Measurements from ENCODE around the gene KLC1.
"Not testable (repeated sequence)": the region's sequence is repeated elsewhere in the genome, so short reads cannot be mapped to it uniquely, and the experiment has no call there.

KLC1 gene

DNA sequence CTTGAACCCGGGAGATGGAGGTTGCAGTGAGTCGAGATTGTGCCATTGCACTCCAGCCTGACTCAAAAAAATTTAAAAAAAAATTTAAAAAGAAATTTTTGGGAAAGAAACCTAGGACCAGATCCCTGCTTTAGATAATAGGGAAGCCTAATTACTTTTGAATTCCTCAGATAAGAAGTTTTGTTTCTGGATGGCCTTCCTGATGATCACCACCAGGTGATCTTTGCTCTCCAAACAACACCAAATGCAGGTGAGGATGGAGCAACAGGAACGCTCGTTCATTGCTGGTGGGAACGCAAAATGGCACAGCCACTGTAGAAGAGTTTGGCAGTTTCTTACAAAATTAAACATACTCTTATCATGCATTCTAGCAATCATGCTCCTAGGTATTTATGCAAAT lies 28.5 kb upstream of the KLC1 start:
- Histone ChIP-seq H3K36me3 (ENCODE audit: insufficient read depth, low read length) (no peaks in the 10 kb centered on the region), H3K9ac (ENCODE audit: insufficient read length) (no peak overlapping the region), H3K4me3 (no peak overlapping the region), H3K27ac (no peak overlapping the region), H3K9me3 (ENCODE audit: low read depth, low read length) (no peaks in the 10 kb centered on the region)
- DNase-seq (ENCODE audit: low read depth, low spot score), result no peak
- TF ChIP-seq EZH2 (IDR thresholded peaks at IDR 0.05) (no peak), FOXP2 (optimal IDR thresholded peaks at IDR 0.05; ENCODE audit: control extremely low read depth, extremely low read length, insufficient read depth) (no peak), POLR2AphosphoS5 (IDR thresholded peaks at IDR 0.05; ENCODE audit: borderline replicate concordance, low read depth, low read length) (no peak)

DNA sequence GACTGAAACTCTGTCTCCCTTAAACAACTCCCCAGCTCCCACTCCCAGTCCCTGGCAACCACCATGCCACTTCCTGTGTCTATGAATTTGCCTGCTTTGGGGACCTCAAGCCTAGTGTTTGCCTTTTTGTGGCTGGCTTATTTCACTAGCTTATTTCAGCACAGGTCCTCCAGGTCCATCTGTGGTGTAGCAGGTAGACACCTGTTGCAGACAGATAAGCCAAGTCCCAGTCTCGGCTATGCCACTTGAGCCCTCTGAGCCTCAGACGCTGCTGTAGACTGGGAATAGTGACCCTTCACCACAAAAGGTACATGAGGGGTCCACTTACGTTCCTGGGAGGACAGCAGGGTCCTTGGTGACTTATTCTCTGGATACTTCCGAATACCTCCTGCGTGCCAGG lies 24.4 kb upstream of the KLC1 start:
- H3K36me3 ChIP-seq (ENCODE audit: insufficient read depth, low read length), result no peaks in the 10 kb centered on the region
- no peak for DNase-seq (ENCODE audit: low read depth, low spot score)
- no peaks in the 10 kb centered on the region for H3K9me3 ChIP-seq (ENCODE audit: low read depth, low read length)
- no peak overlapping the region for H3K4me3 ChIP-seq
- TF ChIP-seq POLR2AphosphoS5 (IDR thresholded peaks at IDR 0.05; ENCODE audit: borderline replicate concordance, low read depth, low read length), result no peak
- no peak for TF ChIP-seq EZH2 (IDR thresholded peaks at IDR 0.05)
- TF ChIP-seq FOXP2 (optimal IDR thresholded peaks at IDR 0.05; ENCODE audit: control extremely low read depth, extremely low read length, insufficient read depth), result no peak
- H3K9ac ChIP-seq (ENCODE audit: insufficient read length), result no peak overlapping the region
- H3K27ac ChIP-seq, result no peak overlapping the region

DNA sequence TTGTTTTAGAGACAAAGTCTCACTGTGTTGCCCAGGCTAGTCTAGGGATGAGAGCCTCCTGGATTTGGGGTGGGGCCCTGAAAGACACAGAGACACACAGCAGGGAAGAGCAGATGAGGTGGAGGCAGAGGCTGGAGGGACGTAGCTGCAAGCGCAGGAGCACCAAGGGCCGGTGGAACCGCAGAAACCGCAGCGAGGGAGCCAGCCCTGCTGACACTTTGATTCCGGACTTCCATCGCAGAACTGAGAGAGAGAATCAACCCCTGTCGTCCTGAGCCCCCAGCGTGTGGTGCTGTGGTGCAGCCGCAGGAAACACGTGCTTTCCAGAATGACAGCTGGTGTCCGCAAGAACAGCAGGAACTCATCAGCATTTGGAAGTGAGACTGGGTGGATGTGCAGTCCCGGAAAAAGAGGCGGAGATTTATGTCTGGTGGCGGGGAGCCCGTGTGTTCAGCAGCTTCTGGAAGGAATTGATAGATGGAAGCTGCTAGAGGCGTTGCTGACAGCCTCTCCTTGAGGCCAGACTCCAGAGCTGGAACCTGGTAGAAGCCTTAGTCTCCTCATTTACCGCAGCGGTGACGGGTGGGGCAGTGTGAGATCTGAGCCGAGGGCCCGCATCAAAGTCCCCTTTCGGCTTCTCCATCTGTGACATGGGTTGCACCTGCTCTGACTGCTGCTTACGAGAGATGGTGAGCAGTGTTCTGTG lies 21.9 kb upstream of the KLC1 start:
- H3K27ac ChIP-seq, result no peak overlapping the region
- no peak for TF ChIP-seq FOXP2 (optimal IDR thresholded peaks at IDR 0.05; ENCODE audit: control extremely low read depth, extremely low read length, insufficient read depth)
- TF ChIP-seq POLR2AphosphoS5 (IDR thresholded peaks at IDR 0.05; ENCODE audit: borderline replicate concordance, low read depth, low read length), result peak; percentile 57; the same call in 1 of the 2 replicates
- H3K9ac ChIP-seq (ENCODE audit: insufficient read length), result no peak overlapping the region
- H3K36me3 ChIP-seq (ENCODE audit: insufficient read depth, low read length), result no peaks in the 10 kb centered on the region
- H3K9me3 ChIP-seq (ENCODE audit: low read depth, low read length), result peaks cover 6% of the 10 kb centered on the region; the same call in 1 of the 2 replicates
- H3K4me3 ChIP-seq, result peak overlapping the region; percentile 70
- DNase-seq (ENCODE audit: low read depth, low spot score), result peak; percentile 91

DNA sequence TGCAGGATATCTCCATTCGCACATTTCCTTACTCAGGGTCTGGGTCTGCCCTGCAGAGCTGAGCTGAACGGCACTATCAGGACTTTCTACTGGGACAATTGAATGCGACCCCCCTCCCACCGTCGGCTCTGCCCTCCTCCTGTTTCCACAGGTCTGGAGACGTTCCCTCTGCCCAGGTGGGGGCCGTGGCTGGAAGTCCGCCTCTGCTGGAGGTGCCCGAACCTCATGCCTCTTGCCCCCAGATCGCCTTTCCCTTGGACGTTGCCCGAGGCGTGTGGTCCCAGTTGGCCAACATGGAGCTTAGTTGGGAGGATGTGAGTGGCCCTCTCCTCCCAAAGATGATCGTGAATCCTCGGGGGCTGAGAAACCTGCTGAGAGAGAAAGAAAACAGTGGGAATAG lies 21.2 kb upstream of the KLC1 start:
- TF ChIP-seq EZH2 (IDR thresholded peaks at IDR 0.05) (no peak), FOXP2 (optimal IDR thresholded peaks at IDR 0.05; ENCODE audit: control extremely low read depth, extremely low read length, insufficient read depth) (no peak), POLR2AphosphoS5 (IDR thresholded peaks at IDR 0.05; ENCODE audit: borderline replicate concordance, low read depth, low read length) (no peak)
- peaks cover 6% of the 10 kb centered on the region; the same call in 1 of the 2 replicates for H3K9me3 ChIP-seq (ENCODE audit: low read depth, low read length)
- no peak for DNase-seq (ENCODE audit: low read depth, low spot score)
- H3K36me3 ChIP-seq (ENCODE audit: insufficient read depth, low read length), result no peaks in the 10 kb centered on the region
- no peak overlapping the region for H3K9ac ChIP-seq (ENCODE audit: insufficient read length)
- H3K4me3 ChIP-seq, result peak overlapping the region; percentile 70
- H3K27ac ChIP-seq, result no peak overlapping the region

DNA sequence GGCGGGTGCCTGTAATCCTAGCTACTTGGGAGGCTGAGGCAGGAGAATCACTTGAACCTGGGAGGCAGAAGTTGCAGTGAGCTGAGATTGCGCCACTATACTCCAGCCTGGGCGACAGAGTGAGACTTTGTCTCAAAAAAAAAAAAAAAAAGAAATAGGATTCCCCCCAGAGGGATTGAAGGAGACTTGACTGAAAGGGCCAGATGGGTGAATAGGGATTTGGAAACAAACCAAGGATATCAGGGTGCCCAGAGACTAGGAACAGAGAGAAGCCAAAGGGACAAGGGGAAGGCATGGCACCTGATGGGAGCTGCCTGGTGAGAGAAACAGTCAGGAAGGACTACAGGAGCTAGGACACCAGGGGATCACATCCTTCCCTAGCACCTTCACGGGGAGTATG lies 19.9 kb upstream of the KLC1 start:
- DNase-seq (ENCODE audit: low read depth, low spot score), result not testable (repeated sequence)

DNA sequence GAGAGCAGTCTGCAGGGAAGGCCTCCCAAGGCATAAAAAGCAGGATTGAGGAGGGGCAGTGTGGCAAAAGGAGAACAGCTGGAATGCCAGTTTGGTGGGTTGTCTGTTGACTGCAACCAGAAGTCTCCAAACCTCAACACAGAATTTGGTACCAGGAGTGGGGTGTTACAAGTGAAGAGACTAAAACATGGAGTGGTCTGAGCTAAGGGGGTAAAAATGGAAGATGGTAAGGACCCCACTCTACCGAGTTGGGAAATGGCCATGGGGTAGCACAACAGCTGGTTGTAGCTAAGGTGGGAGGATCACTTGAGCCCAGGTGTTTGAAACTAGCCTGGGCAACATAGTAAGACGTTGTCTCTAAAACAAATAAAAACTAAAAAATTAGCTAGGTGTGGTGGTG lies 17.8 kb upstream of the KLC1 start:
- Histone ChIP-seq H3K9ac (ENCODE audit: insufficient read length) (no peak overlapping the region), H3K4me3 (no peak overlapping the region), H3K9me3 (ENCODE audit: low read depth, low read length) (peaks cover 6% of the 10 kb centered on the region; the same call in 1 of the 2 replicates), H3K36me3 (ENCODE audit: insufficient read depth, low read length) (no peaks in the 10 kb centered on the region), H3K27ac (no peak overlapping the region)
- TF ChIP-seq FOXP2 (optimal IDR thresholded peaks at IDR 0.05; ENCODE audit: control extremely low read depth, extremely low read length, insufficient read depth) (no peak), EZH2 (IDR thresholded peaks at IDR 0.05) (no peak), POLR2AphosphoS5 (IDR thresholded peaks at IDR 0.05; ENCODE audit: borderline replicate concordance, low read depth, low read length) (no peak)
- no peak for DNase-seq (ENCODE audit: low read depth, low spot score)

More for the DNA sequence above, 19.9 kb upstream of the KLC1 start:
- H3K36me3 ChIP-seq (ENCODE audit: insufficient read depth, low read length); H3K4me3 ChIP-seq; H3K27ac ChIP-seq; H3K9ac ChIP-seq (ENCODE audit: insufficient read length); H3K9me3 ChIP-seq (ENCODE audit: low read depth, low read length): not testable (repeated sequence)

DNA sequence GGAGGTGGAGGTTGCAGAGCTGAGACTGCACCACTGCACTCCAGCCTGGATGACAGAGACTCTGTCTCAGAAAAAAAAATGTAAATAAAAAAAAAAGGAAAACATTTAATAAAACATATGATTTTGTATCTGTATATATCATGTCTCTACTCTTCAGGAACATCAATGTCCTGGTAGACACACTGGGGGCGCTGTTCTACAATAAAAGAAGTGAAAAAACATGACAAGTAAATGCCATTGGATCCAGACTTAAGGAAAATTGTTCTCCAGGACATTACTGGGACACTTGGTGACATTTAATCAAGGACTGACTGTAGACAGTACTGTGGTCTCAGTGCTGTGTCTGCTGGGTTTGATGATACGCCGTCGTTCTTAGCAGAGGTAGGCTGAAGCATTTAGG lies 15.5 kb upstream of the KLC1 start:
- Histone ChIP-seq H3K9me3 (ENCODE audit: low read depth, low read length) (peaks cover 6% of the 10 kb centered on the region; the same call in 1 of the 2 replicates), H3K4me3 (no peak overlapping the region), H3K9ac (ENCODE audit: insufficient read length) (no peak overlapping the region), H3K36me3 (ENCODE audit: insufficient read depth, low read length) (no peaks in the 10 kb centered on the region), H3K27ac (no peak overlapping the region)
- TF ChIP-seq POLR2AphosphoS5 (IDR thresholded peaks at IDR 0.05; ENCODE audit: borderline replicate concordance, low read depth, low read length), result no peak
- TF ChIP-seq EZH2 (IDR thresholded peaks at IDR 0.05), result no peak
- no peak for DNase-seq (ENCODE audit: low read depth, low spot score)

DNA sequence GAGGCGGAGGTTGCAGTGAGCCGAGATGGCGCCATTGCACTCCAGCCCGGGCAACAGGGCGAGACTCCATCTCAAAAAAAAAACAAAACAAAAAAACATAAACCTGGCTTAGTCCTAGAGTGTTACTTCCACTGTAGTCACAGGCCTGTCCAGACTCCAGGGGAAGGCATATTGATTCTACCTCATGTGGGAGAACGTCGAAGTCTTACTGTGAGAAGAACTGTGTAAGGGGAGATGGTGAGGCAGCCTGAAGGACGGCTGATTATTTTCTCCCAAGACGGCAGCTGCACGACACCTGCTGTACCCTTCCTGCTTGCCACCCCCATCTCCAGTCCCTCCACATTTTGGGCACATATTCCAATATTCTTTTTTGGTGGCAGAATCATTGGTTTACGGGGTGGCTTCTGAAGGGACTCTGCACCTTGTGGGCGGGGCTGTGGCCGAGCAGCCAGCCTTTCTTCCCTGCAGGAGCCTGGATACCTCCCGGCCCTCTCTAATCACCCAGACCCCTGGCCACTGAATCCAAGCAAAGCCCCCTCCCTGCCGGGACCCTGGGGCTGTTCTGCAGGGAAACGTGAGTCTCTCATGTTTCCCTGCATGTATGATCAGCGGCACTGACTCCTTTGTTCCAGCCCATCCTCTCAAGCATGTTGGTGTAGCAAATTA lies 12.2 kb upstream of the KLC1 start:
- Histone ChIP-seq H3K4me3 (no peak overlapping the region), H3K9me3 (ENCODE audit: low read depth, low read length) (no peaks in the 10 kb centered on the region), H3K27ac (no peak overlapping the region), H3K36me3 (ENCODE audit: insufficient read depth, low read length) (no peaks in the 10 kb centered on the region), H3K9ac (ENCODE audit: insufficient read length) (no peak overlapping the region)
- no peak for DNase-seq (ENCODE audit: low read depth, low spot score)
- TF ChIP-seq FOXP2 (optimal IDR thresholded peaks at IDR 0.05; ENCODE audit: control extremely low read depth, extremely low read length, insufficient read depth), result no peak
- no peak for TF ChIP-seq EZH2 (IDR thresholded peaks at IDR 0.05)
- no peak for TF ChIP-seq POLR2AphosphoS5 (IDR thresholded peaks at IDR 0.05; ENCODE audit: borderline replicate concordance, low read depth, low read length)

DNA sequence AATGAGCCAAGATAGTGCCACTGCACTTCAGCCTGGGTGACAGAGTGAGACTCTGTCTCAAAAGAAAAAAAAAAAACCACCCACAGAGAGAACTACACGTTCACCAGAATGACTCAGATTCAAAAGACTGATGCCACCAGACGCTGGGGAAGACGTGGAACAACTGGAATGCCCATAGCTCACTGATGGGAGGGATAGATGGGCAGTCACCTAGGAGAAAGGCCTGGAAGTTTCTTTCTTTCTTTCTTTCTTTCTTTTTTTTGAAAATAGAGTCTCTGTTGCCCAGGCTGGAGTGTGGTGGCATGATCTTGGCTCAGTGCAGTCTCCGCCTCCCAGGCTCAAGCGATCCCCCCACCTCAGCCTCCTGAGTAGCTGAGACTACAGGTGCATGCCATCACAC lies 10.0 kb upstream of the KLC1 start:
- no peak overlapping the region for H3K4me3 ChIP-seq
- H3K27ac ChIP-seq, result no peak overlapping the region
- no peak overlapping the region for H3K9ac ChIP-seq (ENCODE audit: insufficient read length)
- TF ChIP-seq FOXP2 (optimal IDR thresholded peaks at IDR 0.05; ENCODE audit: control extremely low read depth, extremely low read length, insufficient read depth) (no peak), EZH2 (IDR thresholded peaks at IDR 0.05) (no peak), POLR2AphosphoS5 (IDR thresholded peaks at IDR 0.05; ENCODE audit: borderline replicate concordance, low read depth, low read length) (no peak)
- DNase-seq (ENCODE audit: low read depth, low spot score), result no peak
- H3K9me3 ChIP-seq (ENCODE audit: low read depth, low read length), result no peaks in the 10 kb centered on the region
- no peaks in the 10 kb centered on the region for H3K36me3 ChIP-seq (ENCODE audit: insufficient read depth, low read length)

Data from SK-N-MC (cell line).